Ectodermal cell (in vitro differentiated cells): Measurements from ENCODE around the gene SLC4A3.
A peak's percentile ranks its signal among the peaks of the same experiment; 100 is the strongest.

Experiments
- H3K27ac ChIP-seq: 2 replicates; pipeline ENCODE4 v1.7.0; 2013; ENCODE audit warnings: mild to moderate bottlenecking, low read depth, low read length; ENCODE audit not compliant: insufficient read depth, poor library complexity, severe bottlenecking
- H3K27me3 ChIP-seq: 2 replicates; pipeline ENCODE4 v1.7.0; 2013; ENCODE audit warnings: mild to moderate bottlenecking, low read length; ENCODE audit not compliant: insufficient read depth, control insufficient read depth, poor library complexity, severe bottlenecking
- H3K36me3 ChIP-seq: one replicate; pipeline ENCODE4 v1.7.0; 2013; ENCODE audit warnings: low read length; ENCODE audit not compliant: control insufficient read depth, insufficient read depth
- H3K4me1 ChIP-seq: one replicate; pipeline ENCODE4 v1.7.0; 2013; ENCODE audit warnings: low read length; ENCODE audit not compliant: control insufficient read depth, insufficient read depth
- H3K4me3 ChIP-seq: 2 replicates; pipeline ENCODE4 v1.7.0; 2013; ENCODE audit warnings: low read depth, low read length, control low read depth; ENCODE audit not compliant: insufficient read depth
- H3K9me3 ChIP-seq: 2 replicates; pipeline ENCODE4 v1.7.0; 2013; ENCODE audit warnings: mild to moderate bottlenecking, low read length, moderate library complexity; ENCODE audit not compliant: control insufficient read depth
- whole genome bisulfite sequencing, 2 experiments: methylation state at CpG; one replicate each; pipeline ENCODE4 v1.1.7; 2013; ENCODE audit warnings: missing lambda C conversion rate in 2 of 2; 5-methylcytosine and 5-hydroxymethylcytosine counted together

Gene SLC4A3

GRCh38 chr2:219624565-219624964 lies 2.9 kb upstream of the SLC4A3 start:
- no peak overlapping the region for H3K4me3 ChIP-seq
- H3K9me3 ChIP-seq = no peaks in the 10 kb centered on the region
- H3K36me3 ChIP-seq = no peaks in the 10 kb centered on the region
- 88 to 90% methylated on average over 6 of the region's 6 CpGs for WGBS, 2 experiments
- H3K27me3 ChIP-seq = peaks cover 43% of the 10 kb centered on the region
- H3K4me1 ChIP-seq = peaks cover 7% of the 10 kb centered on the region
- no peak overlapping the region for H3K27ac ChIP-seq

- Histone ChIP-seq H3K36me3 (no peaks in the 10 kb centered on the region), H3K4me1 (peaks cover 7% of the 10 kb centered on the region), H3K9me3 (no peaks in the 10 kb centered on the region), H3K4me3 (no peak overlapping the region), H3K27ac (no peak overlapping the region), H3K27me3 (peaks cover 43% of the 10 kb centered on the region)
- 92 to 94% methylated on average over 5 of the region's 5 CpGs for WGBS, 2 experiments
Observed at GRCh38 chr2:219625179-219625578, 2.3 kb upstream of the SLC4A3 start.

- H3K4me1 ChIP-seq = peaks cover 7% of the 10 kb centered on the region
- no peaks in the 10 kb centered on the region for H3K9me3 ChIP-seq
- H3K27me3 ChIP-seq = peaks cover 43% of the 10 kb centered on the region
- H3K27ac ChIP-seq = no peak overlapping the region
- H3K36me3 ChIP-seq = no peaks in the 10 kb centered on the region
- H3K4me3 ChIP-seq = no peak overlapping the region
- WGBS, 2 experiments = 84 to 87% methylated on average over 8 of the region's 8 CpGs
Observed at GRCh38 chr2:219626540-219626939, 890 bp upstream of the SLC4A3 start.

GRCh38 chr2:219628235-219628985 lies 980 bp downstream of the SLC4A3 start:
- no peaks in the 10 kb centered on the region for H3K9me3 ChIP-seq
- H3K4me1 ChIP-seq = peaks cover 7% of the 10 kb centered on the region
- no peaks in the 10 kb centered on the region for H3K36me3 ChIP-seq
- WGBS, 2 experiments = 91% methylated on average over 26 of the region's 26 CpGs
- H3K27me3 ChIP-seq = peaks cover 39% of the 10 kb centered on the region
- peak overlapping the region; percentile 62 for H3K4me3 ChIP-seq
- no peak overlapping the region for H3K27ac ChIP-seq

GRCh38 chr2:219628986-219629901 lies 1.8 kb downstream of the SLC4A3 start:
- Histone ChIP-seq H3K27me3 (peaks cover 39% of the 10 kb centered on the region), H3K4me1 (peaks cover 7% of the 10 kb centered on the region), H3K36me3 (no peaks in the 10 kb centered on the region), H3K4me3 (no peak overlapping the region), H3K9me3 (no peaks in the 10 kb centered on the region), H3K27ac (no peak overlapping the region)
- WGBS, 2 experiments = 84 to 88% methylated on average over 10 to 15 of the region's 16 CpGs

GRCh38 chr2:219629976-219630695 lies 2.7 kb downstream of the SLC4A3 start:
- 90% methylated on average over 20 of the region's 20 CpGs for WGBS, 2 experiments
- Histone ChIP-seq H3K36me3 (no peaks in the 10 kb centered on the region), H3K4me3 (no peak overlapping the region), H3K4me1 (peaks cover 7% of the 10 kb centered on the region), H3K9me3 (no peaks in the 10 kb centered on the region), H3K27me3 (peaks cover 32% of the 10 kb centered on the region), H3K27ac (no peak overlapping the region)

- H3K27ac ChIP-seq = no peak overlapping the region
- H3K9me3 ChIP-seq = no peaks in the 10 kb centered on the region
- 81 to 85% methylated on average over 17 of the region's 17 CpGs for WGBS, 2 experiments
- H3K36me3 ChIP-seq = no peaks in the 10 kb centered on the region
- H3K27me3 ChIP-seq = peaks cover 27% of the 10 kb centered on the region
- H3K4me1 ChIP-seq = peaks cover 7% of the 10 kb centered on the region
- no peak overlapping the region for H3K4me3 ChIP-seq
Observed at GRCh38 chr2:219630770-219631405, 3.5 kb downstream of the SLC4A3 start.

- H3K4me3 ChIP-seq = no peak overlapping the region
- peaks cover 7% of the 10 kb centered on the region for H3K4me1 ChIP-seq
- peaks cover 21% of the 10 kb centered on the region for H3K27me3 ChIP-seq
- H3K36me3 ChIP-seq = no peaks in the 10 kb centered on the region
- H3K27ac ChIP-seq = no peak overlapping the region
- 91 to 94% methylated on average over 9 of the region's 9 CpGs for WGBS, 2 experiments
- no peaks in the 10 kb centered on the region for H3K9me3 ChIP-seq
Observed at GRCh38 chr2:219631406-219631891, 4.0 kb downstream of the SLC4A3 start.

- Histone ChIP-seq H3K27me3 (peaks cover 14% of the 10 kb centered on the region), H3K27ac (no peak overlapping the region), H3K4me1 (peaks cover 7% of the 10 kb centered on the region), H3K9me3 (no peaks in the 10 kb centered on the region), H3K36me3 (no peaks in the 10 kb centered on the region), H3K4me3 (no peak overlapping the region)
- WGBS, 2 experiments = 93 to 94% methylated on average over 34 of the region's 34 CpGs
Observed at GRCh38 chr2:219631904-219632759, 4.7 kb downstream of the SLC4A3 start.
